Caco-2 (cell line): ENCODE measurements around the gene MTF1. TPM values are rescaled to one million over a fixed set of nuclear protein-coding genes. Genes with fewer than 3 reads are reported as not detected.
"Not testable (repeated sequence)": the region's sequence is repeated elsewhere in the genome, so short reads cannot be mapped to it uniquely, and the experiment has no call there.

ENCODE experiments used
- BruUV-seq: library from RNA; stranded (reverse); fragments of 400-500 nt; replicated peaks from 2 replicates; lab custom pipeline; 2021; lab: Mats Ljungman, UMichigan
- CTCF ChIA-PET: fragments of 300-600 bp; sonication (Branson Sonifier 250); formaldehyde crosslinking; loops from one replicate; lab custom pipeline; 2022; ENCODE audit warnings: antibody characterized with exemption; lab: Charles Lee
- POLR2A ChIA-PET: fragments of 300-600 bp; sonication (Branson Sonifier 250); formaldehyde crosslinking; loops from one replicate; lab custom pipeline; 2022; ENCODE audit warnings: antibody characterized with exemption; lab: Charles Lee
- DNase-seq, 2 experiments: peaks; one replicate each; pipeline versions ENCODE4 v3.0.0 to v3.0.0-alpha.2; 2020 to 2022
- H3K27me3 ChIP-seq: replicated peaks from 2 replicates; pipeline ENCODE4 v1.6.0; 2011; ENCODE audit warnings: low read length; ENCODE audit not compliant: control insufficient read depth, insufficient read depth
- H3K36me3 ChIP-seq: 2 replicates; pipeline ENCODE4 v1.5.1; 2011; ENCODE audit warnings: low read length; ENCODE audit not compliant: control insufficient read depth, insufficient read depth
- H3K4me1 ChIP-seq: fragments of 250-450 bp; sonication (Bioruptor Pico); 2 replicates; pipeline ENCODE4 v1.5.1; 2020; ENCODE audit warnings: mild to moderate bottlenecking
- H3K4me3 ChIP-seq: 2 replicates; pipeline ENCODE4 v1.5.1; 2011; ENCODE audit warnings: low read depth, mild to moderate bottlenecking, control low read depth, low read length
- H3K9me3 ChIP-seq: fragments of 250-450 bp; sonication (Bioruptor Pico); 2 replicates; pipeline ENCODE4 v1.5.1; 2020; ENCODE audit warnings: mild to moderate bottlenecking, moderate library complexity
- H3K27ac Mint-ChIP-seq: one replicate; pipeline ENCODE4 v1.8.0; 2022; ENCODE audit warnings: mixed read lengths; ENCODE audit not compliant: unreplicated experiment
- H3K27me3 Mint-ChIP-seq: one replicate; pipeline ENCODE4 v1.8.0; 2022; ENCODE audit warnings: mixed read lengths; ENCODE audit not compliant: insufficient read depth, unreplicated experiment
- H3K36me3 Mint-ChIP-seq: one replicate; pipeline ENCODE4 v1.8.0; 2022; ENCODE audit warnings: mild to moderate bottlenecking, mixed read lengths; ENCODE audit not compliant: insufficient read depth, unreplicated experiment
- H3K4me1 Mint-ChIP-seq: one replicate; pipeline ENCODE4 v1.8.0; 2022; ENCODE audit warnings: low read depth, mixed read lengths; ENCODE audit not compliant: unreplicated experiment
- H3K4me3 Mint-ChIP-seq: one replicate; pipeline ENCODE4 v1.8.0; 2022; ENCODE audit warnings: mild to moderate bottlenecking, moderate library complexity, mixed read lengths; ENCODE audit not compliant: unreplicated experiment
- H3K9me3 Mint-ChIP-seq: one replicate; pipeline ENCODE4 v1.8.0; 2022; ENCODE audit warnings: mixed read lengths; ENCODE audit not compliant: unreplicated experiment
- intact Hi-C: fragments of 100-400 bp; cut with micrococcal nuclease; formaldehyde crosslinking; loops from one replicate; pipeline ENCODE4 v1.10.0; 2022; ENCODE audit not compliant: unreplicated experiment
- total RNA-seq: library from RNA; stranded (reverse); gene quantifications from 2 replicates; pipeline ENCODE4 v1.2.3, GENCODE V29; 2022
- TF ChIP-seq, protein P1 (sequence below), 2 experiments: fragments of 200-600 bp in 1 of 2; IDR thresholded peaks; 1 replicate in 1 of 2; 2 replicates in 1 of 2; pipeline versions ENCODE4 v1.5.1 to v1.8.0; 2011 to 2022; ENCODE audit warnings: antibody characterized with exemption in 1 of 2, control low read depth in 1 of 2, inconsistent platforms in 1 of 2, low read depth in 1 of 2, low read length in 1 of 2, mild to moderate bottlenecking in 1 of 2, moderate library complexity in 1 of 2; ENCODE audit not compliant: insufficient read depth in 1 of 2, severe bottlenecking in 1 of 2, unreplicated experiment in 1 of 2

Gene MTF1
- total RNA-seq, 1 experiment from 2014 or later, result 8.4 TPM

DNA sequence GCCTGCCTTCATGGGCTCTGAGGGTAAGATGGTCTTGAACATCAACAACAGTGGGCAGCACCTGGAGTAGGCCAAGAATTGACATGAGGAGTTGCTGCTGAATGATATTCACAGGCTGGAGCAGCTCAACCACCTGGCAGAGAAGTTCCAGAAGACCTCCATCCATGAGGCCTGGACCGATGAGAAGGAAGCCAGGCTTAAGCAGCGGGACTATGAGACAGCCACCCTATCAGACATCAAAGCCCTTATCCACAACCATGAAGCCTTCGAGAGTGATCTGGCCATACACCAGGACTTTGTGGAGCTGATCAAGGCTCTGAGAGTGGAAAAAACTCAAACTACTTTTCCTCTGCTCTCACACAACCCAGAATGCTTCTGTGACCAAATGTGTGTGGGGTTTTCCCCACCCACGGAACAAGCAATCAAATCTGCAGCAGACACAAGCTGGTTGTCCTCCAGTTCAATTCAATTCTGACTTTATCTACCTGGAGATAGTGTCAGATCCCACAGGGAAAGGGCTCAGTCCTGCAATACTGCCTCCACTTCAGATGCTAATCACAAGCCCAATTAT lies 82.4 kb downstream of the MTF1 start:
- Histone ChIP-seq H3K4me1 (no peaks in the 10 kb centered on the region), H3K27me3 (no peaks in the 10 kb centered on the region), H3K4me3 (no peak overlapping the region), H3K9me3 (no peaks in the 10 kb centered on the region), H3K36me3 (no peaks in the 10 kb centered on the region)
- H3K9me3 Mint-ChIP-seq, result no peaks in the 10 kb centered on the region
- intact Hi-C loops, result no loop called here
- no peak overlapping the region for H3K4me3 Mint-ChIP-seq
- no peaks in the 10 kb centered on the region for H3K36me3 Mint-ChIP-seq
- no peaks in the 10 kb centered on the region for H3K4me1 Mint-ChIP-seq
- TF ChIP-seq, protein P1, sequence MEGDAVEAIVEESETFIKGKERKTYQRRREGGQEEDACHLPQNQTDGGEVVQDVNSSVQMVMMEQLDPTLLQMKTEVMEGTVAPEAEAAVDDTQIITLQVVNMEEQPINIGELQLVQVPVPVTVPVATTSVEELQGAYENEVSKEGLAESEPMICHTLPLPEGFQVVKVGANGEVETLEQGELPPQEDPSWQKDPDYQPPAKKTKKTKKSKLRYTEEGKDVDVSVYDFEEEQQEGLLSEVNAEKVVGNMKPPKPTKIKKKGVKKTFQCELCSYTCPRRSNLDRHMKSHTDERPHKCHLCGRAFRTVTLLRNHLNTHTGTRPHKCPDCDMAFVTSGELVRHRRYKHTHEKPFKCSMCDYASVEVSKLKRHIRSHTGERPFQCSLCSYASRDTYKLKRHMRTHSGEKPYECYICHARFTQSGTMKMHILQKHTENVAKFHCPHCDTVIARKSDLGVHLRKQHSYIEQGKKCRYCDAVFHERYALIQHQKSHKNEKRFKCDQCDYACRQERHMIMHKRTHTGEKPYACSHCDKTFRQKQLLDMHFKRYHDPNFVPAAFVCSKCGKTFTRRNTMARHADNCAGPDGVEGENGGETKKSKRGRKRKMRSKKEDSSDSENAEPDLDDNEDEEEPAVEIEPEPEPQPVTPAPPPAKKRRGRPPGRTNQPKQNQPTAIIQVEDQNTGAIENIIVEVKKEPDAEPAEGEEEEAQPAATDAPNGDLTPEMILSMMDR (IDR thresholded peaks at IDR 0.05; ENCODE audit: insufficient read depth in 1 of 2, low read depth in 1 of 2, low read length in 1 of 2, severe bottlenecking in 1 of 2, unreplicated experiment in 1 of 2), result no peak
- POLR2A ChIA-PET, result no interaction called here
- CTCF ChIA-PET, result no interaction called here
- no peak overlapping the region for H3K27ac Mint-ChIP-seq
- peaks cover 5% of the 10 kb centered on the region for H3K27me3 Mint-ChIP-seq
- no TSS peak for BruUV-seq
- DNase-seq, result no peak

DNA sequence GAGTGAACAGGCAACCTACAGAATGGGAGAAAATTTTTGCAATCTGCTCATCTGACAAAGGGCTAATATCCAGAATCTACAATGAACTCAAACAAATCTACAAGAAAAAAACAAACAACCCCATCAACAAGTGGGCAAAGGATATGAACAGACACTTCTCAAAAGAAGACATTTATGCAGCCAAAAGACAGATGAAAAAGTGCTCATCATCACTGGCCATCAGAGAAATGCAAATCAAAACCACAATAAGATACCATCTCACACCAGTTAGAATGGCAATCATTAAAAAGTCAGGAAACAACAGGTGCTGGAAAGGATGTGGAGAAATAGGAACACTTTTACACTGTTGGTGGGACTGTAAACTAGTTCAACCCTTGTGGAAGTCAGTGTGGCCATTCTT lies 88.0 kb downstream of the MTF1 start:
- CTCF ChIA-PET, intact Hi-C loops, H3K4me3 ChIP-seq, H3K9me3 ChIP-seq, H3K36me3 Mint-ChIP-seq, H3K27me3 Mint-ChIP-seq, H3K27ac Mint-ChIP-seq, DNase-seq, H3K9me3 Mint-ChIP-seq, H3K4me3 Mint-ChIP-seq, POLR2A ChIA-PET, BruUV-seq, H3K36me3 ChIP-seq, H3K4me1 Mint-ChIP-seq, H3K27me3 ChIP-seq, H3K4me1 ChIP-seq: not testable (repeated sequence)

DNA sequence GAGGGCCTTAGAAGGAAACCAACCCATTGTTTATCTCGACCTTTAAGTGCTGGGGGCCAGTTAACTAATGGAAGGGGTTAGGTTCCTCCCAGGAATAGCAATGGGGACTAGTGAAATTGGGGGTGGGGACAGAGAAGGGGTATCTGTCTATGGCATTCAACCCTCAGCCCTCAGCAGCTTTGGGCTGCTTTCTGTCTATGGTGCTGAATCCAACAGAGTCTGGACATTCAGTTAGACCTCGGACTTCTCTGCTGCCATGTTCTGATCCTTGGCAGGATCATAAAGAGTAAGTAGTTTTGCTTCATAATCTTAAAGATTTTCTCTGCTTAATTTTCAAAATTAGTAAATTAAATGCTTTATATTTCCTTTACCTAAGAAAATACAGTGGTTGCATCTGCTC lies 91.9 kb downstream of the MTF1 start:
- Histone ChIP-seq H3K27me3 (no peaks in the 10 kb centered on the region), H3K36me3 (no peaks in the 10 kb centered on the region), H3K4me3 (no peak overlapping the region), H3K9me3 (no peaks in the 10 kb centered on the region), H3K4me1 (no peaks in the 10 kb centered on the region)
- intact Hi-C loops, result no loop called here
- H3K9me3 Mint-ChIP-seq, result no peaks in the 10 kb centered on the region
- H3K36me3 Mint-ChIP-seq, result no peaks in the 10 kb centered on the region
- peaks cover 16% of the 10 kb centered on the region for H3K27me3 Mint-ChIP-seq
- CTCF ChIA-PET, result no interaction called here
- H3K4me1 Mint-ChIP-seq, result no peaks in the 10 kb centered on the region
- H3K27ac Mint-ChIP-seq, result no peak overlapping the region
- no peak overlapping the region for H3K4me3 Mint-ChIP-seq
- BruUV-seq, result no TSS peak
- TF ChIP-seq, protein P1 (IDR thresholded peaks at IDR 0.05; ENCODE audit: insufficient read depth in 1 of 2, low read depth in 1 of 2, low read length in 1 of 2, severe bottlenecking in 1 of 2, unreplicated experiment in 1 of 2), result no peak
- DNase-seq, result no peak
- POLR2A ChIA-PET, result no interaction called here
